GM12878 (cell line): ENCODE measurements around the gene VCX2. TPM values are rescaled to one million over a fixed set of nuclear protein-coding genes. Genes with fewer than 3 reads are reported as not detected.

Source experiments
- ATAC-seq: fragments of 200-7000 bp; cut with Tn5 transposase; 3 replicates; pipeline ENCODE4 v1.9.1; 2020; ENCODE audit warnings: mild to moderate bottlenecking, moderate library complexity
- BruUV-seq: library from RNA; stranded (reverse); fragments of 400-500 nt; replicated peaks from 2 replicates; lab custom pipeline; 2021; lab: Mats Ljungman, UMichigan
- CTCF ChIA-PET: fragments of 300-600 bp; sonication (Branson Sonifier 250); formaldehyde crosslinking; extraction: SDS; loops from one replicate; lab custom pipeline; 2021; ENCODE audit warnings: inconsistent platforms; lab: Yijun Ruan, JAX
- POLR2A ChIA-PET: fragments of 350-600 bp; formaldehyde crosslinking; extraction: SDS; loops from one replicate; lab custom pipeline; 2021; ENCODE audit warnings: inconsistent platforms; lab: Charles Lee
- RAD21 ChIA-PET: fragments of 300-600 bp; sonication (Branson Sonifier 250); formaldehyde crosslinking; loops from one replicate; lab custom pipeline; 2023; ENCODE audit warnings: antibody characterized with exemption; ENCODE audit not compliant: unreplicated experiment; lab: Charles Lee
- SMC1A ChIA-PET: fragments of 300-600 bp; sonication (Branson Sonifier 250); formaldehyde crosslinking; loops from one replicate; lab custom pipeline; 2023; ENCODE audit not compliant: unreplicated experiment, uncharacterized antibody; lab: Charles Lee
- DNase-seq: peaks from one replicate; pipeline ENCODE4 v3.0.0-alpha.2; 2011; ENCODE audit warnings: low read depth, low spot score
- FAIRE-seq: peaks from 3 replicates; lab custom pipeline; 2011; peaks lifted over from hg19 to GRCh38; lab: Jason Lieb, UNC
- H2AFZ ChIP-seq: 2 replicates; pipeline ENCODE4 v1.6.0; 2011; ENCODE audit warnings: low read depth, low read length, control low read depth; ENCODE audit not compliant: control insufficient read depth
- H3K27ac ChIP-seq: 2 replicates; pipeline ENCODE4 v1.5.1; 2011; ENCODE audit warnings: control low read depth; ENCODE audit not compliant: control insufficient read depth, insufficient read depth
- H3K27me3 ChIP-seq, 2 experiments: replicated peaks in 1 of 2; 2 replicates each; pipeline versions ENCODE4 v1.6.0 to v1.6.1; 2011; ENCODE audit warnings: low read length in 1 of 2; ENCODE audit not compliant: control insufficient read depth in 2 of 2, insufficient read depth in 2 of 2
- H3K36me3 ChIP-seq, 2 experiments: 2 replicates each; pipeline ENCODE4 v1.5.1; 2011; ENCODE audit warnings: low read length in 1 of 2; ENCODE audit not compliant: control insufficient read depth in 2 of 2, insufficient read depth in 2 of 2
- H3K4me1 ChIP-seq: 2 replicates; pipeline ENCODE4 v1.6.1; 2011; ENCODE audit warnings: mild to moderate bottlenecking, low read length, moderate library complexity, mixed read lengths; ENCODE audit not compliant: control insufficient read depth, insufficient read depth
- H3K4me2 ChIP-seq: 2 replicates; pipeline ENCODE4 v1.6.0; 2011; ENCODE audit warnings: control low read depth; ENCODE audit not compliant: control insufficient read depth, insufficient read depth
- H3K4me3 ChIP-seq: fragments of 200-600 bp; sonication (generic); 2 replicates; pipeline ENCODE4 v1.5.1; 2016
- H3K79me2 ChIP-seq: 2 replicates; pipeline ENCODE4 v1.6.0; 2011; ENCODE audit warnings: low read length; ENCODE audit not compliant: control insufficient read depth, insufficient read depth
- H3K9ac ChIP-seq: 2 replicates; pipeline ENCODE4 v1.8.0; 2011; ENCODE audit warnings: low read length, control low read depth, mixed read lengths; ENCODE audit not compliant: control insufficient read depth, insufficient read depth
- H3K9me3 ChIP-seq: replicated peaks from 3 replicates; pipeline ENCODE4 v1.5.1; 2011; ENCODE audit warnings: mild to moderate bottlenecking, low read length; ENCODE audit not compliant: control insufficient read depth, insufficient read depth
- H4K20me1 ChIP-seq: 2 replicates; pipeline ENCODE4 v1.6.0; 2011; ENCODE audit not compliant: control insufficient read depth, insufficient read depth
- BACH1 ChIP-seq: fragments of 450-650 bp; IDR thresholded peaks from 2 replicates; pipeline ENCODE4 v1.6.1; 2017; ENCODE audit warnings: mild to moderate bottlenecking, borderline replicate concordance
- CREM ChIP-seq: IDR thresholded peaks from 2 replicates; pipeline ENCODE4 v1.6.1; 2014; ENCODE audit warnings: antibody characterized with exemption, low read depth
- EED ChIP-seq: sonication (generic); IDR thresholded peaks from 2 replicates; pipeline ENCODE4 v1.6.1; 2016; ENCODE audit warnings: antibody characterized with exemption, low read depth
- KDM1A ChIP-seq: fragments of 200-600 bp; sonication (generic); IDR thresholded peaks from 2 replicates; pipeline ENCODE4 v1.6.1; 2016; ENCODE audit warnings: borderline replicate concordance
- POLR2AphosphoS5 ChIP-seq: IDR thresholded peaks from 2 replicates; pipeline ENCODE4 v1.6.1; 2011; ENCODE audit warnings: mild to moderate bottlenecking, low read length, inconsistent platforms
- WRNIP1 ChIP-seq: IDR thresholded peaks from 2 replicates; pipeline ENCODE4 v1.6.1; 2011; ENCODE audit warnings: low read depth, low read length, improper control_type of control experiment, borderline replicate concordance
- WGBS: methylation state at CpG from one replicate; pipeline ENCODE4 v1.1.6; 2016; ENCODE audit warnings: low lambda C conversion rate; ENCODE audit not compliant: insufficient replicate concordance, insufficient coverage; ENCODE audit errors: missing lambda C conversion rate; 5-methylcytosine and 5-hydroxymethylcytosine counted together
- in situ Hi-C: fragments of 300-500 bp; cut with MboI; formaldehyde crosslinking; loops from 9 replicates; pipeline ENCODE4 v1.14.3; 2018; ENCODE audit warnings: mixed read lengths
- intact Hi-C: fragments of 100-400 bp; cut with micrococcal nuclease; formaldehyde crosslinking; loops from one replicate; pipeline ENCODE4 v1.14.2; 2022; ENCODE audit not compliant: unreplicated experiment
- polyA plus RNA-seq, 11 experiments: library from polyadenylated mRNA; depleted of rRNA in 4 of 11; unstranded in 6 of 11; stranded (reverse) in 5 of 11; fragments of >200 nt; fragmentation: Nextera tagmentation in 4 of 11; fragmentation: Illumina TruSeq in 1 of 11; extraction: Ambion mirVana in 4 of 11; extraction: Trizol in 1 of 11; gene quantifications; 1 replicate in 1 of 11; 2 replicates in 10 of 11; pipeline versions ENCODE4 v1.2.1 to v1.2.3, GENCODE V29; 2011 to 2016; ENCODE audit warnings: inconsistent platforms in 2 of 11, missing spikeins in 2 of 11, low read depth in 1 of 11
- total RNA-seq, 4 experiments: library from RNA; depleted of rRNA in 3 of 4; stranded (reverse); fragments of >200 nt in 3 of 4; fragmentation: Illumina TruSeq in 1 of 4; extraction: Trizol in 1 of 4; gene quantifications; 2 replicates each; pipeline versions ENCODE4 v1.2.1 to v1.2.3, GENCODE V29; 2013 to 2021
- TF ChIP-seq, protein P1 (sequence below): IDR thresholded peaks from 2 replicates; pipeline ENCODE4 v1.6.1; 2011; ENCODE audit warnings: borderline replicate concordance, low read depth, mild to moderate bottlenecking, moderate library complexity, mixed read lengths, low read length; ENCODE audit not compliant: insufficient read depth; ENCODE audit errors: extremely low read length
- TF ChIP-seq, protein P2 (sequence below): fragments of 450-650 bp; IDR thresholded peaks from 2 replicates; pipeline ENCODE4 v1.6.1; 2017; ENCODE audit warnings: borderline replicate concordance
- TF ChIP-seq, protein P3 (sequence below): IDR thresholded peaks from 2 replicates; pipeline ENCODE4 v1.6.1; 2012; ENCODE audit warnings: low read depth, low read length, improper control_type of control experiment

Gene VCX2
- total and polyA plus RNA-seq, 10 of the 15 experiments (the other 5 are each of a cell fraction or from before 2014, with no cell fraction given): not detected

DNA sequence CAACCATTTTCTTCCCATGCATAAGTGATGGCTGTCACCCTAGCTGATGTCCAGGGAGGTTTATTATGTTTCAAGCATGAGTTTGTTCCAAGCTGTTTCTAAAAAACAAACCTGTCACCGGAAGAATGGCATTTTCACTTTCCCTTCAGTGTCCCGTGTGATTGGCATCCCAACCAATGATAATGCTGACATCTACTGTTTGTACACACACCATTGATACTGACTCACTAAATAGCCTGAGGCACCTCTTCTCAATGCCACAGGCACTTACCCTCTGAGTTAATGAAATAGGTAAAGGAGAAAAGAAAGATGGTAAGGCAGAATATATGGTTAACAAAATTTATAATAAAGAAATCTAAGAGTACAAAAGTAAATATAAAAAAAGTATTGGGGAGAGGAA lies 23.1 kb upstream of the VCX2 start:
- TF ChIP-seq, protein P1, sequence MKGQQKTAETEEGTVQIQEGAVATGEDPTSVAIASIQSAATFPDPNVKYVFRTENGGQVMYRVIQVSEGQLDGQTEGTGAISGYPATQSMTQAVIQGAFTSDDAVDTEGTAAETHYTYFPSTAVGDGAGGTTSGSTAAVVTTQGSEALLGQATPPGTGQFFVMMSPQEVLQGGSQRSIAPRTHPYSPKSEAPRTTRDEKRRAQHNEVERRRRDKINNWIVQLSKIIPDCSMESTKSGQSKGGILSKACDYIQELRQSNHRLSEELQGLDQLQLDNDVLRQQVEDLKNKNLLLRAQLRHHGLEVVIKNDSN: no peak
- no peak for TF ChIP-seq KDM1A
- no peak for TF ChIP-seq WRNIP1
- TF ChIP-seq, protein P2, sequence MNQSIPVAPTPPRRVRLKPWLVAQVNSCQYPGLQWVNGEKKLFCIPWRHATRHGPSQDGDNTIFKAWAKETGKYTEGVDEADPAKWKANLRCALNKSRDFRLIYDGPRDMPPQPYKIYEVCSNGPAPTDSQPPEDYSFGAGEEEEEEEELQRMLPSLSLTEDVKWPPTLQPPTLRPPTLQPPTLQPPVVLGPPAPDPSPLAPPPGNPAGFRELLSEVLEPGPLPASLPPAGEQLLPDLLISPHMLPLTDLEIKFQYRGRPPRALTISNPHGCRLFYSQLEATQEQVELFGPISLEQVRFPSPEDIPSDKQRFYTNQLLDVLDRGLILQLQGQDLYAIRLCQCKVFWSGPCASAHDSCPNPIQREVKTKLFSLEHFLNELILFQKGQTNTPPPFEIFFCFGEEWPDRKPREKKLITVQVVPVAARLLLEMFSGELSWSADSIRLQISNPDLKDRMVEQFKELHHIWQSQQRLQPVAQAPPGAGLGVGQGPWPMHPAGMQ: no peak
- TF ChIP-seq BACH1: no peak
- no peak for TF ChIP-seq POLR2AphosphoS5
- TF ChIP-seq, protein P3, sequence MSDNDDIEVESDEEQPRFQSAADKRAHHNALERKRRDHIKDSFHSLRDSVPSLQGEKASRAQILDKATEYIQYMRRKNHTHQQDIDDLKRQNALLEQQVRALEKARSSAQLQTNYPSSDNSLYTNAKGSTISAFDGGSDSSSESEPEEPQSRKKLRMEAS: no peak
- TF ChIP-seq CREM: no peak
- TF ChIP-seq EED: no peak
- FAIRE-seq (no peak), DNase-seq (no peak), ATAC-seq (peak; percentile 65)
- RAD21 ChIA-PET: no interaction called here
- SMC1A ChIA-PET: no interaction called here
- H3K4me1 ChIP-seq: no peaks in the 10 kb centered on the region
- POLR2A ChIA-PET: no interaction called here
- H3K4me3 ChIP-seq: no peak overlapping the region
- no TSS peak for BruUV-seq
- no peaks in the 10 kb centered on the region for H3K27me3 ChIP-seq
- CTCF ChIA-PET: no interaction called here
- no peak overlapping the region for H2AFZ ChIP-seq
- no peak overlapping the region for H3K27ac ChIP-seq
- H3K36me3 ChIP-seq: no peaks in the 10 kb centered on the region
- 36% methylated on average over 2 of the region's 2 CpGs for WGBS
- H3K4me2 ChIP-seq: no peak overlapping the region
- in situ Hi-C loops (no loop called here), intact Hi-C loops (no loop called here)
- no peaks in the 10 kb centered on the region for H4K20me1 ChIP-seq
- no peak overlapping the region for H3K9ac ChIP-seq
- H3K9me3 ChIP-seq: no peaks in the 10 kb centered on the region
- no peaks in the 10 kb centered on the region for H3K79me2 ChIP-seq
